B cell (primary cell): ENCODE measurements around the gene STK17B. TPM values are rescaled to one million over a fixed set of nuclear protein-coding genes. Genes with fewer than 3 reads are reported as not detected.

Source experiments
- ATAC-seq: fragments of 200-7000 bp; cut with Tn5 transposase; one replicate; pipeline ENCODE4 v1.10.0; 2021; ENCODE audit warnings: low read depth, mild to moderate bottlenecking, moderate number of reproducible peaks, moderate library complexity
- CTCF ChIA-PET: fragments of 350-600 bp; sonication (Branson Sonifier 250); formaldehyde crosslinking; loops from one replicate; lab custom pipeline; 2021; ENCODE audit warnings: antibody characterized with exemption, inconsistent platforms; lab: Charles Lee
- POLR2A ChIA-PET: fragments of 350-600 bp; sonication (Branson Sonifier 250); formaldehyde crosslinking; loops from one replicate; lab custom pipeline; 2021; ENCODE audit warnings: antibody characterized with exemption; lab: Charles Lee
- DNase-seq: peaks from one replicate; pipeline ENCODE4 v3.0.0; 2013
- H2AFZ ChIP-seq: 2 replicates; pipeline ENCODE4 v1.6.1; 2012; ENCODE audit warnings: mild to moderate bottlenecking, low read depth, low read length; ENCODE audit not compliant: insufficient read depth, poor library complexity, severe bottlenecking
- H3K27ac ChIP-seq, 2 donors: 1 replicate in 1 of 2; 2 replicates in 1 of 2; pipeline ENCODE4 v1.5.1; 2012 to 2013; ENCODE audit warnings: low read length in 2 of 2, mild to moderate bottlenecking in 2 of 2, moderate library complexity in 1 of 2
- H3K27me3 ChIP-seq, 4 experiments: fragments of 200-600 bp in 1 of 4; sonication (generic) in 1 of 4; replicated peaks in 1 of 4; 1 replicate in 2 of 4; 2 replicates in 2 of 4; pipeline versions ENCODE4 v1.6.1 to v1.7.0; 2013 to 2016; ENCODE audit warnings: low read length in 3 of 4, mild to moderate bottlenecking in 2 of 4, mixed read lengths in 1 of 4, moderate library complexity in 1 of 4; ENCODE audit not compliant: insufficient read depth in 4 of 4, control insufficient read depth in 3 of 4; ENCODE audit errors: control extremely low read depth in 1 of 4
- H3K36me3 ChIP-seq, 2 experiments: replicated peaks in 1 of 2; 1 replicate in 1 of 2; 2 replicates in 1 of 2; pipeline versions ENCODE4 v1.6.1 to v1.7.1; 2013; ENCODE audit warnings: low read length in 1 of 2; ENCODE audit not compliant: insufficient read depth in 2 of 2, control insufficient read depth in 1 of 2; ENCODE audit errors: control extremely low read depth in 1 of 2, extremely low read depth in 1 of 2
- H3K4me1 ChIP-seq, 2 donors: fragments of 200-600 bp in 1 of 2; sonication (generic) in 1 of 2; 1 replicate in 1 of 2; 2 replicates in 1 of 2; pipeline versions ENCODE4 v1.5.1 to v1.6.1; 2013 to 2017; ENCODE audit warnings: low read length in 2 of 2; ENCODE audit not compliant: control insufficient read depth in 2 of 2, insufficient read depth in 2 of 2
- H3K4me2 ChIP-seq: replicated peaks from 2 replicates; pipeline ENCODE3; 2012; ENCODE audit warnings: mild to moderate bottlenecking, low read depth, low read length; ENCODE audit not compliant: poor library complexity, severe bottlenecking
- H3K4me3 ChIP-seq, 5 experiments: fragments of 200-600 bp in 1 of 5; sonication (generic) in 1 of 5; 1 replicate in 3 of 5; 2 replicates in 2 of 5; pipeline versions ENCODE4 v1.5.1 to v1.7.0; 2011 to 2016; ENCODE audit warnings: low read length in 4 of 5, mild to moderate bottlenecking in 4 of 5, low read depth in 2 of 5, control low read depth in 1 of 5, moderate library complexity in 1 of 5; ENCODE audit not compliant: insufficient read depth in 1 of 5; ENCODE audit errors: control extremely low read depth in 1 of 5, extremely low read depth in 1 of 5
- H3K79me2 ChIP-seq: fragments of 200-600 bp; sonication (generic); one replicate; pipeline ENCODE4 v1.6.0; 2016; ENCODE audit warnings: low read length; ENCODE audit not compliant: control insufficient read depth, insufficient read depth
- H3K9ac ChIP-seq: fragments of 200-600 bp; sonication (generic); 2 replicates; pipeline ENCODE4 v1.6.1; 2017; ENCODE audit warnings: mild to moderate bottlenecking, low read length, moderate library complexity
- H3K9me3 ChIP-seq, 3 donors: one replicate each; pipeline versions ENCODE4 v1.6.1 to v1.7.1; 2013; ENCODE audit warnings: low read length in 2 of 3; ENCODE audit not compliant: control insufficient read depth in 2 of 3, insufficient read depth in 1 of 3; ENCODE audit errors: control extremely low read depth in 1 of 3
- H4K20me1 ChIP-seq: 2 replicates; pipeline ENCODE4 v1.6.0; 2012; ENCODE audit warnings: mild to moderate bottlenecking, low read length; ENCODE audit not compliant: insufficient read depth, control insufficient read depth, poor library complexity, severe bottlenecking
- H3K27ac Mint-ChIP-seq: one replicate; pipeline ENCODE4 v1.8.0; 2021; ENCODE audit warnings: mixed read lengths
- H3K27me3 Mint-ChIP-seq: one replicate; pipeline ENCODE4 v1.8.0; 2021; ENCODE audit warnings: mixed read lengths
- H3K4me1 Mint-ChIP-seq: one replicate; pipeline ENCODE4 v1.8.0; 2021; ENCODE audit warnings: mixed read lengths
- H3K4me3 Mint-ChIP-seq: one replicate; pipeline ENCODE4 v1.8.0; 2021; ENCODE audit warnings: mixed read lengths
- H3K9me3 Mint-ChIP-seq: one replicate; pipeline ENCODE4 v1.8.0; 2022; ENCODE audit warnings: mixed read lengths; ENCODE audit not compliant: insufficient read depth
- EZH2 ChIP-seq: IDR thresholded peaks from 2 replicates; pipeline ENCODE4 v1.6.1; 2012; ENCODE audit warnings: borderline replicate concordance, low read depth, mild to moderate bottlenecking, moderate library complexity, low read length; ENCODE audit not compliant: insufficient read depth, poor library complexity, severe bottlenecking
- WGBS: methylation state at CpG from one replicate; pipeline ENCODE4 v1.1.5; 2013; ENCODE audit warnings: missing lambda C conversion rate; ENCODE audit not compliant: insufficient coverage; 5-methylcytosine and 5-hydroxymethylcytosine counted together
- intact Hi-C: fragments of 100-400 bp; cut with micrococcal nuclease; formaldehyde crosslinking; loops from one replicate; pipeline ENCODE4 v1.10.0; 2022
- polyA plus RNA-seq: library from polyadenylated mRNA; depleted of rRNA; stranded (reverse); fragments of >200 nt; gene quantifications from 2 replicates; pipeline ENCODE4 v1.2.3, GENCODE V29; 2012
- total RNA-seq, 2 donors: library from RNA; stranded (reverse); fragments of 120-200 nt in 1 of 2; gene quantifications; 1 replicate in 1 of 2; 2 replicates in 1 of 2; pipeline versions ENCODE4 v1.2.3 to v1.2.4, GENCODE V29; 2013 to 2022
- TF ChIP-seq, protein P1 (sequence below): fragments of 200-600 bp; IDR thresholded peaks from one replicate; pipeline ENCODE4 v1.8.0; 2022; ENCODE audit warnings: antibody characterized with exemption, mild to moderate bottlenecking

STK17B gene
- total and polyA plus RNA-seq, 2 donors (not counting 1 experiment from before 2014, with no cell fraction given) = 120 to 249 TPM

DNA sequence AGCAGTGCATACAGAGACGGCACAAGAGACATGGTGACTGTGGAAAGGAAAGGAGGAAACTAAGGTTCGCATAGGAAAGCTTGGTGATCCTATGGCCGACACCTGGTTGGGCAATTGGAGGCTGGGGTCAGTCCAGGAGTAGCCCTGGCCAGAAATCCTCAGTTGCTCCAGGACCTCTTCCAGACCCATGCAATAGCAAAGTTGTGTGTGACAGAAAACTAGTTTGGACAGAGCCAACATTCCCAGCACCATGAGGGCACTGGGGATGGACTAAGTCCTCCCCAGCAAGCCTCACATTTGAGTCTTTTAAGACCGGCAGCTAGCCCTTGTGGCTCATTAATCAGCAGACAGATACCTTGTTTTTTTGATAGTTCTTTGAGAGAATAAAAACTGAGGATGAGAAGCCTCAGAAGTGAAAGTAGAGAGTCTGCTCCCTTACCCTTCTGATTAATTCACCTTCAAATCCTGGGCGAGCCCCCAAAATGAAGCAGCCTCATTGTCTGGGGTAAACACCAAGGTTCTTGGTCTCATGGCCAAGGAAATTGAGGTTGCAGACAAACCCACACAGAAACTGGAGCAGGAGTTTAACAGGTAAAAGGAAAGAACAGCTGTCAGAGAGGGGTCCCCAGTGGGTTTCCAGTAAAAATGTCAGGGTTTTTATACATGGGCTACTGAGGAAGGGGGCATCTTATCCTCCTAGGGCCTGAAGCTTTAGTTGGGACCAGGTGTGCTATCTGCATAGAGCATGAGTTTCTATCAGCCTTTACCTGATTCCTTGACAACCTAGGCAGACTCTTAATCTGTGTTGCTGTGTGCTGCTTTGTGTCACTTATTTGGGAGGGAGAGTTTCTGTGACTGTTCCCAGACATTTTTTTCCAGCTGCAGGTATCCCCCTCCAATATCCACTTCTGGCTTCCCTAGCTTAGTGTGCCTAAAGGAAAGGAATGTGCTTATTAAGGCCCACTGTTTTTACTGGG lies 39.1 kb downstream of the STK17B start:
- Mint-ChIP-seq H3K27ac (peak overlapping the region; percentile 68), H3K4me1 (peaks cover under 1% of the 10 kb centered on the region), H3K9me3 (peaks cover 24% of the 10 kb centered on the region), H3K4me3 (no peak overlapping the region), H3K27me3 (no peaks in the 10 kb centered on the region)
- peak overlapping the region in 1 of 2 donors; percentile 15 for H3K27ac ChIP-seq
- peaks cover 6 to 45% of the 10 kb centered on the region in 2 experiments for H3K36me3 ChIP-seq
- TF ChIP-seq, protein P1, sequence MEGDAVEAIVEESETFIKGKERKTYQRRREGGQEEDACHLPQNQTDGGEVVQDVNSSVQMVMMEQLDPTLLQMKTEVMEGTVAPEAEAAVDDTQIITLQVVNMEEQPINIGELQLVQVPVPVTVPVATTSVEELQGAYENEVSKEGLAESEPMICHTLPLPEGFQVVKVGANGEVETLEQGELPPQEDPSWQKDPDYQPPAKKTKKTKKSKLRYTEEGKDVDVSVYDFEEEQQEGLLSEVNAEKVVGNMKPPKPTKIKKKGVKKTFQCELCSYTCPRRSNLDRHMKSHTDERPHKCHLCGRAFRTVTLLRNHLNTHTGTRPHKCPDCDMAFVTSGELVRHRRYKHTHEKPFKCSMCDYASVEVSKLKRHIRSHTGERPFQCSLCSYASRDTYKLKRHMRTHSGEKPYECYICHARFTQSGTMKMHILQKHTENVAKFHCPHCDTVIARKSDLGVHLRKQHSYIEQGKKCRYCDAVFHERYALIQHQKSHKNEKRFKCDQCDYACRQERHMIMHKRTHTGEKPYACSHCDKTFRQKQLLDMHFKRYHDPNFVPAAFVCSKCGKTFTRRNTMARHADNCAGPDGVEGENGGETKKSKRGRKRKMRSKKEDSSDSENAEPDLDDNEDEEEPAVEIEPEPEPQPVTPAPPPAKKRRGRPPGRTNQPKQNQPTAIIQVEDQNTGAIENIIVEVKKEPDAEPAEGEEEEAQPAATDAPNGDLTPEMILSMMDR = no peak
- no peak for TF ChIP-seq EZH2
- no peak overlapping the region for H3K9ac ChIP-seq
- POLR2A ChIA-PET = interaction anchor here (0.6 kb wide), 1 partner anchor 21 kb away, joined by 3 read pairs; no protein-coding TSS in a partner anchor
- no peak overlapping the region for H3K4me2 ChIP-seq
- no peaks in the 10 kb centered on the region for H3K4me1 ChIP-seq
- no peaks in the 10 kb centered on the region for H3K27me3 ChIP-seq
- H3K4me3 ChIP-seq = no peak overlapping the region
- peaks cover under 1% of the 10 kb centered on the region for H4K20me1 ChIP-seq
- ATAC-seq (no peak), DNase-seq (peak; percentile 61)
- no peaks in the 10 kb centered on the region for H3K79me2 ChIP-seq
- WGBS = 95% methylated on average over 3 of the region's 5 CpGs
- CTCF ChIA-PET = interaction anchor here (0.6 to 3.5 kb wide), 10 partner anchors 37 to 322 kb away, joined by 3 to 28 read pairs (median 4); no protein-coding TSS in a partner anchor
- no peak overlapping the region for H2AFZ ChIP-seq
- intact Hi-C loops = loop anchor here (1.0 to 2.0 kb wide), 2 partner anchors 205 to 319 kb away; no protein-coding TSS in a partner anchor
- peaks cover 2 to 68% (median 48%) of the 10 kb centered on the region in 3 donors for H3K9me3 ChIP-seq
